ENCODE measurements around the gene SPOCK1.
A peak's percentile ranks its signal among the peaks of the same experiment; 100 is the strongest.

Gene SPOCK1

DNA sequence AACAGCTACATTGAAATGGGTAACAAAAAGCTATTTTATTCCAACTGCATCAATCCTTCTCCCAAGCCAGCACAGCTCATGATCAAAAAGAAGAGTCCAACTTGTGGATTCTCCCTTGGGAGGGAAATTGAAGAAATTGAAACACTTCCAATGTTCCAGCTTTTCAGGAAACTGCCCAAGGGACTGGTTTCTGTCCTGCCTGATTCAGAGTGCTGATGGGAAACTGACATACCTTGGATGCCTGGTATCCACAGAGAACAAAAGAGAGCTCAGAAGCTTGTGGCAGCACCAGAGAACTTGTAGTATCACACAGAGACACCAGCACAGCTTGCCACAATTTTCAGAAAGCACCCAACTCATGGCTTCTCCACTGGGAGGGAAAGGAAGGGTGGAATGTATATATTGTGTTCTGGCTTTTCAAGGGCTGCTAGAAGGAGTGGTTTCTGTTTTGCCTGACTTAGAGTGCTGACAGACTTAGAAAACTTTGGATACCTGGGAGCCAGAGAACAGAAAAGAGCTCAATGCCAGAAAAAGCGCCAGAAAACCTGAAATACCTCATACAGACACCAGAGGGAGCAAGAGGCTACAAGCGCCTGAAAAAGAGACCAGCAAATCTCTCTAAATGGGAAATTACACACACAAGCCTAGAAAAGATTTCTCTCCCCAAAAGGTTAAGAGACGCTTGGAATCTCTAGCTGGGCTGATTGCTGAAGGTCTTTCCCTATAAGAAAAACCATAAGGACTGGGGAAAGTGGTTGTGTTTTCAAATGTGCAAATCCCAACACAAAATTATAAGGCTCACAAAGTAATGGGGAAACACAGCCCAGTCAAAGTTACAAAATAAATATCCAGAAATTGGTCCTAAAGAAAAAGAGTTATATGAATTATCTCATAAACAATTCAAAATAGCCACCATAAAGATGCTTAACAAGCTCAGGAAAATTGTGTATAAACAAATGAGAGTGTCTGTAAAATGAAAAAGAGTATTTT is 178.8 kb downstream of the SPOCK1 start:
- DNase-seq = peak; percentile 89

DNA sequence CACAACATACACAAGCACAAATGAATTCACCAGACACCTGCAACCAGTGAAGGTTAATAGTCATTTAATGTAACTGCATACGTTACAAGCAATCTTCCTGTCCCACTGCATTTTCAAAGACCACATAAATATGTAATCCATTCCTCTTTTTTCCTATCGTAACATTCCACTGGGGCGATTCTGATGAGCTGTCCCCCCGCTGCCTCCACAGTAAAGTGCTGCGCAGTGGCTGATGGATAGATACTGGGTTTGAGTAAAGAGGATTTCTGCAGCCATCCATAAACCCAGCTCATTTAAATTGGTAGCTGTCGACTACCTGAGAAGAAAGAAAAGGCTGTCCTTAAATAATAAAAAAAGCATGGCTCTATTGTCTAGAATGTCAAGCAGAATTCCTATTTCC is 181.1 kb downstream of the SPOCK1 start:
- no peak for DNase-seq

DNA sequence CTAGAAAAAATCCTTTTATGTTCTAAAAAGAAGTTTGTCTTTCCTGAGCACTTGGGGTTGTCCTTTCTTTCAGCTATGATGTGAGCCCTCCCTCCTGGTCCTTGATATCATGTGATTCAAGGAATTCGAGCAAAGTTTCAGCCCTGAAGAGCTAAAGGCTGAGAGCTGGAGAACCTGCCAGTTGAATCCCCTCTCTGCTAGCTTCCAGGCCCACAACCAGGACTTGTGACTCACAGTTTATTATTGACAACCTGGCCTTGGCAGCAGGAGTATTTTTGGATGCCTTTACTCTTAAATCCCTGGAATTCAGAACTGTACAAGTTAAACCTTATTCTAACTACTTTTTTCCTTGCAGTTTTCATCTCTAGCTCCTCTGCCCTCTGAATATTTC is 182.8 kb downstream of the SPOCK1 start:
- no peak for DNase-seq

DNA sequence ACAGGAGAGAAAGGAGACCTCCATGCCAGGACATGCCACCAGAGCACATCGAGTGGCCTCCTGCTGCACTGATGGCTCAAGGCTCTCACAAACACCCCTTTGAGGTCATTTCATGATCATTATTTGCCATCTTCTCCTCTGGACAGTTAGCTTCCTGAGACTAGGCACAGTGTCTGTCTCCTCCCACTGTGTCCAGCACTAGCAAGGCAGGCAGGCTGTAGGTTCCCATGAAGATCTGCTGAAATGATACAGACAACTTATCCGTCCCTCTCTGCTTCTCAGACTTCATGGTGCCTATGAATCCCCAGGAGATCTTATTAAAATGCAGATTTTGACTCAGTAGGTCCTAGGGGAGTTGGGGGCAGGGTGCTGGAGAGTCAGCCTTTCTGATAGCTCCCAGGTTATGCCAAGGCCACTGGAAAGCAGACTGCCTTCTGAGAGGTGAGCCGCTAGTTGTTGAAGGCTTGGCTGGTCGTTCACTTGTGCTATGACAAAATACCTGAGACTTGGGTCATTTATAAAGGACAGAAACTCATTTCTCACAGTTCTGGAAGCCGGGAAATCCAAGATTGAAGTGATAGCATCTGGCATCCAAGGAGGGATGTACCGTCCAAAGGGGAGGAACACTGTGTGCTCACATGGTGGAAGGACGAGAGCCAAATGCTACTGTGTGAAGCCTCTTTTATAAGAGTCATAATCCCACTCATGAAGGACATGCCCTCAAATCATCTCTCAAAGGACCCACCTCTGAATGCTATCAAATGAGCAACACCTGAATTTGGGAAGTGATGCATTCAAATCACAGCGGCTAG is 183.4 kb downstream of the SPOCK1 start:
- no peak for DNase-seq

DNA sequence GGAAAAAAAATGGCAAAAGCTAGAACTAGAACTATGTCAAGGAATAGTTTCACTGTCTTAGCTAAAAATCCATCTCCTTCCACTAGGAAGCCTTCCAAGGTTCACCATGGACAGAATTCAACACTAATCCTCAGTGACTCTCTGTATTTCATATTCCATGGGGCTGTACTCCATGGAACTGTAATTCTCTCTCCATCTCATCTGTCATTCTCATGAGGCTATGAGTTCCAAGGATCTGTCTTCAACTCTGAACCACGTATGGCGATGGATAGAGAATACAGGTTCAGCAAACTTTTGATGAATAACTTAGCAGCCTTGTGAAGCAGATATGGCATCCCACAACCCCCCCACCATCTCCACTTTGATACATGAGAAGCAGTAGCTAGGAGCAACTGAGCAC is 184.0 kb downstream of the SPOCK1 start:
- no peak for DNase-seq

DNA sequence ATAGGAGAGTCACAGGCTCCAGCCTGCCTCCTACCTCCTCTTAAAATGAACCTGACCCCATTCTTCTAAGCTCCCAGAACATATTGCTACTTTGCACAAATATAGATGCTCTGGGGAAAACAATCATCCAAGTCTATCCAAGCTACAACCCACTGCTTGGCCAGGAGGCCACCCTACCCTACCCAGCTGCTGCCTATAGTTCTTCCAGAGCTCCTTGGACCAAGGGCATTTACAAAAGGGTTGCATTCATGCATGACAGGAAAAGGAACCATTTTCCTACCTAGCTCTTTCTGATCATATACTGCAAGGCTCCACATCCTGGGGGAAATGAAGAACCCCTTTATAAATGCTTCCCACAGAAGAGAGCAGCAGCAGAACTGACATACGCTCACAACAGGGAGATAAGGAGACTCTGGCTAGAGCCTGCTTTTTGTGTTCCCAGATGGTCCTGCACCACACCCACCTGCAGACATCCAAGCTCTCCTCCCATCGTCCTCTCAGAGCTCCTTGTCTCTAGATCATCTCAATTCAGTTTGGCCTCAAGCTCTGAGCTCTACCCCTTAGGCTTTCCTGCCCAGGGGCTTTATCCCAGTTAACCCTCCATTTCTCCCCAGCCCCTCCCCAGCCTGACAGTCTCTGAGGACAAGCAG is 185.5 kb downstream of the SPOCK1 start:
- DNase-seq = no peak

DNA sequence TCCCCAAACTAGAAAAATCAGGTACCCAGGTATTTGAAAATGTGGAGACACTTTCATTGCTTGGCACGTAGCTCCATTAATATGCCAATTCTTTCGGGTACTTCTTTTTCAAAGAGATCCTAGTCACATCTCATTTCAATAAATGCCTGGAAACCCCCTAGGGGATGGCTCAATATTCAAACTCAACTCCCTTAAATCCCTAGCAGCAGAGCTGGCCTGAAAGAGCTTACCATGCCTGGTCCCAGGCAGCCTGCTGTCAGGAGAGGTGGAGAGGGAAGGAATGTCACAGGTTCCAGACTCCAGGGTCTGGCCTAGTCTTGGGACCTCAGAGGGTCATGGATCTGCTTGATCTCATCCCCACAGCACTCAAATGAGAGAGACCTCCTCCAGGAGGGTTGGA is 187.1 kb downstream of the SPOCK1 start:
- no peak for DNase-seq

DNA sequence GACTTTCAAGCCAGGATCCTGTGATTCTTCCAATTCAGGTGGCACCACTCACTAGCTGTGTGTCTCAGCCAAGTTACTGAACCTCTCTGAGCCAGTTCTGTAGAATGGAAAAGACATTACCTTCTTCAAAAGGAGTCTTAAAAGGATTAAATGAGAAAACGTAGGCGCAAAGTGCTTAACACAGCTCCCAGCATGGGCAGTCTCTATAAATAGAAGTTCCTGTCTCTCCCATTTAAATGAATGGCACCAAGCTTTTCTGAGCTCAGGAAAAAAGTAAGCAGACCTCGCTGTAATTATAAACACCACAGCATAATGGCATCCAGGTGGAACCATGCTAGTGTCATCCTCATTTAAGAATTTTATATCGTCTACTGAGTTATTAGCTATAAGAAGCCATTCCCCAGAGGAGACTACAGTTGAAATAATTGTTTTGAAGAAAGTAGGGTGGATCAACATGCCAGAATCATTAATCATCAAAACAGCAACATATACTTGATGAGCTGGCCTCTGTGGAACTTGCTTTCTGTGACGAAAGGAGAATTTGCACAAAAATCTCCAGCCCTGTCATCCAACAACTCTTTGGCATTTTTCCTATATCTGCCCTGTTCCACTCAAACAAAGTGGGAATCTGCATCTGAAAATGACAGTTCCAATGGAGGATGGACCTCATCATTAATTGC is 188.9 kb downstream of the SPOCK1 start:
- DNase-seq = peak; percentile 71

DNA sequence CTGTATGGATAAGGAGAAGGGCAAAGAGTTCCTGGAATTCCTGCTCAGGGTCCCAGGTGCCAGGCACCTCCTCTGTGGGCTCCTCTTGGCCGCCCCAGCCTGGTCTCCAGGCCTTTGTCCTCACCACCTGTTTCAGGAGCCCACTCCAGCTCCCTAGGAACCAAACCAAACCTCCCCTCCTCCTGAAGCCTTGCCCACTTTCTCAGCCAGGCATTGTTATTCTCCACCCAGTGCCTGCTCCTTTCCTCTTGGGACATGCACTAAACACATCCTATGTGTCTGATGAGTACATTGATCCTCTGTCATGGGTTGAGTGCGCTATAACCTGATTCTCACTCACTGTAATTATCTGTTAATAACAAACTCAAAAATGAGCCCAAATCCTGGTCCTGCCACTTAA is 189.8 kb downstream of the SPOCK1 start:
- DNase-seq = no peak

DNA sequence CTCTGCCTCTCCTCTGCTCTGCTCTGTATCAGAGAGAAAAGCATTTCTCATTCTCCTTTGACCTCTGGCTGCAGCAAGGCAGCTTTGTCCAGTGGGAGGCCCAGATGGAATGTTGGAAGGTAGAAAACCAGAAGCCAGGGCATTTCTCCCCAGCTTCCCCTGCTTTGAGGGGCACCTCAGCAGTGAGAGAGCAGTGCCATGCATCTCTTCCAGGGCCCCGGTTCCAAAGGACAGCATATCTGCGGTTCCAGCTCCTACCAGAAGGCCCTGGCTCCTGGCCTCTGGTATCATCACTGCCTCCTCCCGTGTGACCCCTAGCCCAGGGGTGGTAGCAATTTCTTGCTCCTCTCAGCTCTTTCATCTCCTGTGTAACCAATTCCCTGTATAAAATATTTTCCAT is 190.8 kb downstream of the SPOCK1 start:
- DNase-seq = no peak

DNA sequence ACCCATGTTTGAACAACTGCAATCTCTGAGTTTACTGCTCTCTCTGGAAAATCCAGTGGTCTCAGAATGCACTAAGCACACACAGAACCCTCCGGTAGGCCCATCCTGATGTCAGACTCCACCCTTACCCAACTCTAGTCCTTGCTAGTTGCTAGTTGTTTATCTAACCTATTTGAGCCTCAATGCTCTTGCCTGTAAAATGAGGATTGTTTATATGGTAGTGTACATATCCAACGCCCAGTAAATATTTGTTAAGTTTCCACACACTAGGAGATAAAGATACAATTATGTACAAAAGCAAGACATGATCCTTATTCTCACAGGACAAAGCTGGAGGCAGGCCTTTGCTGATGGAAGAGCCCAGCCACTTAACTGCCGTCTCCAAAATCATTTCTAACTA is 192.2 kb downstream of the SPOCK1 start:
- DNase-seq = no peak

DNA sequence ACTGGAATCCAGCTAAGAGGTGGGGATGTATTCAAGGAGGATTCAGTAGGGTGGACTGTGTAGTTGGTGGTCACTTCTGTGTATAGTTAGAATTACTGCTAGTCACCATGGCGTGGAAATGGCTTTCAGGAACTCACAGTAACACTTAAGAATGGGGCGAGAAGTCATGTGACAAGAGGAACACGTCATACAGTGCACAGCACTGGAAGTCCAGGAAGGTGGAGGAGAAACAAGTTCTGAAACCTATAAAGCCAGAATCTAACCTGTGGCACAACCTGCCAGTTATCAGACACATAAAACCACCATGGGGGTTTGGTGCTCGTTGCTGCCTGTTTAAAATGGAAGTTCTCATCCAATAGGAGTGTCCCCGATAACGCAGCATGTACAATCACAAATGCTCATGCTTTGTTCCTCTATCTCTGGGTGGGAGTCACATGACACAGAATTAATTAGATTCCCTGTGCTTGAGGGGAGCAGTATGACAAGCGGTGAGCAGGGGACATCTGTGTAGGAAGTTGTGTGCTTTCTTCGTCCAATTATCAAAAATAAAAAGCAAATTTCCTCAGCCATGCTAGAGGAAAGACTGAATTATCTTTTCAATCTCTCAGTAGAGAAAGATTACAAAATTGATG is 193.0 kb downstream of the SPOCK1 start:
- DNase-seq = peak; percentile 83

DNA sequence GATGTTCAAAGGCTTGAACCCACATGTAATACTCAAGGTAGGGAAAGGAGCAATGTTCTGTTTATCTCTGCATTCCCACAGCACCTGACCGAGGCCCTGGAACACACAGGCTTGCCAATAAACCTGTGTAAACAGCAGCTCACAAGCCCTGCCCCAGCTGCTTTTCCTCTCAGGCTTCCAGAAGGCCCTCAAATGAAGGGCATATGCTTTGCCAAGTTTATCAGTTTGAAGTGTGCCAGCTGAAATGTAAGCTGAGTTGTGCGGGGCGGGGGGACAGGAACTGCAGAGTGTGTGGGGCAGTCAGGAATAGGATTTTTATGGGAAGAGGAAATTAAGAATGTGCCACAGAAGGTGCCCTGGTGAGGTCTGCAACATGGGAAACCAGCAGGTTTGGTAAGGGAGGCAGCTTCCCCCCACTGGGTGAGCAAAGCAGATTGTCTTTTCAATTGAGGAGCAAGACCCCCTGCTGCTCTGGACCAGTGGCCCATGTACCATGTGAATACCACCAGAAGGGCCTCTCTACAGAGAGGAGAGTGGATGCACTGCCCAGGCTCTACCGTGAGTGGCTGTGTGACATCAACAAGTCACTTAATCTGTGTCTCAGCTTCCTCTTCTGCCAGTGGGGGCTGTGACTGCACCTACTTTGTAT is 194.8 kb downstream of the SPOCK1 start:
- no peak for DNase-seq

DNA sequence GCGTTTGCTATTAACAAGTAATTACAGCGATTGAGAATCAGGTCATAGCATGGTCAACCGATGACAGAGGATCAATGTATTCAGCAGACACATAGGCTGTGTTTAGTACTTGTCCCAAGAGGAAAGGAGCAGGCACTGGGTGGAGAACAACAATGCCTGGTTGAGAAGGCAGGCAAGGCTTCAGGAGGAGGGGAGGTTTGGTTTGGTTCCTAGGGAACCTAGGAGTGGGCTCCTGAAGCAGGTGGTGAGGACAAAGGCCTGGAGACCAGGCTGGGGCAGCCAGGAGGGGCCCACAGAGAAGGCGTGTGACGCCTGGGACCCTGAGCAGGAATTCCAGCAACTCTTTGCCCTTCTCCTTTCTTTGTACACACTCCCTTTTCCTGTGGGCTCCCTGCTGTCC is 195.6 kb downstream of the SPOCK1 start:
- DNase-seq = no peak

DNA sequence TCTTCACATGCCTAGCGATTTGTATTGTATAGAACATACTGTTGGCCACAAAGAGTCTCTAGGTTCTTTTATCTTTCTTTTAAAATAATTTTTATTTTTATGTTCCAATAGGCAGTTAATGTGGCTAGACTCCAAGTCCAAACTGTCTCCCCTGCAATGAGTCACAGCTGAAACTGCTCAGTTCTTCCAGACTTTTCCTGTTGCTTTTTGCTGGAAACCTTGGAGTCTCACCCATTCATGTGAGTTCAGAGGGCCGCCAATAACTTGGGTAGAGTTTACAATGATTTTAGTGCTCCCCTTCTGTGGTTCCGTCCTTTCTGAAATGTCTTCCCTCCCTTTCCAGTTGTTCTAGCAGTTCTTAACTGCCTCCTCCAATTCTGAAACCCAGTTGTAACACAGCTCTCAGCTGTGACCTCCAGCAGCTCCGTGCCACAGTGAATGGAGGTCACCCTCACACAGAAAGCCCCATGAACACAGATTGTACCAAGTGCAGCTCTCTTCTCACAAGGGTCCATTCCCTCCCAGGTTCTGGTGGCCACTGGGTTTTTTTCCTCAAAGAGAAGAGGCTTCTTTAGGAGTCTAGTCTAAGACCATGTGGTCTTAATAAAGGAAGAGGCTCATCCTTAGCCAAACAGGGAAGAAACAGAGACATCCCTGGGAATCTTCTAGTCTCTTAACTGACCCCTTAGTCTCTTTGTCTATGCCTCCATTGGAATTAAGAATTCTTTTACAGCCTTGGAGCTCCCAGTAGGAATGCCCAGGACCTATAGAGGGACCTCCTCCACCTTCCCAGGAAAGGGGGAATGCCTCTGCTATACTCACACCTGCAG is 198.5 kb downstream of the SPOCK1 start:
- DNase-seq = no peak

DNA sequence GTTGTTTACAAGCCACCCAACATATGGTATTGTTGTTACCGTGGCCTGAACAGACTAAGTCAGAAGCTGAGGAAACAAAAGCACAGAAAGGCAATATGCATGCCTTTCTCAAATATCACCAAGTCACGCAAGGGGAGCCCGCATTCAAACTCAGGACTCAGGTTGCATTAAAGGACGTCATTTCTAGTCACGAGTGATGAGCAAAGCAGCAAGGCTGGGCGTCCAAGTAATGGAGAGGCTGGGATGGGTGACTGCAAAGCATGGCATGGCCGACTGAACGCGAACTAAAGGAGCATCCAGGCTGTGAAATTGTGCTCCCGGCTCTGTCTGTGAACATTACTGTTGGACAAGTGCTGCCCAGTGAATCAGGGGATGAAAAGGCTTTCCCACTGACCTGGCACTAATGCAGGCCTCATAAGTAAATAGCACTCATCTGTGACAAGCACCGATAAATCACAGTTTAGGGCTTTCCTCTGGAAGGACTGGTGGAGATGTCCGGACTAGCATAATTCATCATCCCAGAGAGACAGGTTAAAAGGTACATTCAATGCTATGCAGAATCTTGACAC is 202.8 kb downstream of the SPOCK1 start:
- peak; percentile 96 for DNase-seq

DNA sequence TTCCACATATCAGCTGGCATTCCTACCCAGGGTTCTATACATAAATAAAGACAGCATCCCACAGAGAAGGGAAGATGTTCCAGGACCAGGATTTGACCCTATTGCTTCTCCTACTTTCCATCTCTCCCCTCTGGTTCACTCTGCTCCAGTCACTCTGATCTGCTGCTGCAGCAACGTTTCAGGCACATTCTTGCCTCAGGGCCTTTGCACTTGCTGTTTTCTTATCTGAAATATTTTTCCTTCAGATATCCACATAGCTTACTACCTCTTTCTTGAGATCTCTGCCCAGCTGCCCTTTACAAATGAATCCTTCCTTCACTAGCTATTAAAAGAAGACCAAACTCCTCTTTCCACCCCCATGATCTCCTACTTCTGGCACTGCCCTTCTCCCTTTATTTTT is 204.5 kb downstream of the SPOCK1 start:
- DNase-seq = no peak

DNA sequence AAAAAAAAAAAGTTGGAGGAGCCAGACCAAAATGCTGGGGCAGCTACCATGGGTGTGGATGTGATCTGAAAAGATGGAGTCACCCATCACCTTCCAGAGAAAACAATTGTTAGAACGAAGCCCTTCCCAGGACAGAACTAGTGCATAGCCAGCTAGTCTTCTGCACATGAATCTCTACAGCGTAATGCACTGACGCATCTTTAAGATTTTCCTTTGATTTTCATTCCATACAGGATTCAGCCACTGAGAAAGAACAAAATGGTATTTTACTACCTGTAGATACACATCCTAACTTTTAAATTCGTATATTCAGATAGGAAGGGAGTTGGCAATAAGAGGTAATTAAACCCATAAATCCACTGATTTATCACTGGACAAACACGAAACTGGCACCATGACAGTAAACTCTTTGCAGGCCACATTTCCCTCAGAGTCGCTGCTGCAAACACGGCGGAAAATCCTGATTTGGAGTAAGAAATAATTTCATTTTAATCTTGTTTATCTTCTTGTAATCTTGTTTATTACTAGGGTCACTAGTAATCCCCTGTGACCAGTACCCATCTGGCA is 206.6 kb downstream of the SPOCK1 start:
- peak; percentile 70 for DNase-seq

DNA sequence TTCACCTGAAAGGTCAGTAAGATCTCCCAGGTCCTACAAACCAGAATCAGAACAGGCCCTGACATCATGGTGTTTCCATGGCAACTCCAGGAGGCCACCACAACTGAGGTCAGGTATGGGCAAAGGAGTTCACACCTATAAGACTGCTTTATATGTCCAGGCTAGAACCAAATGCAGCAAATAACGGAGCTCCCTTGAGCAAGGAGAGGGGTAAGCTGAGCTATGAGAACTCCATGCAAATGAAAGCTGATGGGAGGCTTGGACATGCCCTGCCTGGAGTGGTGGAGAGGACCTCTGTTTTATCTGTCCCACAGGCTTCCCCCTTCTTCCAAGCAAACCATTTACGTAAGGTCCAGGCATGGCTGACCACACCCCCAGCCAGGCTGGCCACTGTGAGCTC is 207.7 kb downstream of the SPOCK1 start:
- DNase-seq = no peak

DNA sequence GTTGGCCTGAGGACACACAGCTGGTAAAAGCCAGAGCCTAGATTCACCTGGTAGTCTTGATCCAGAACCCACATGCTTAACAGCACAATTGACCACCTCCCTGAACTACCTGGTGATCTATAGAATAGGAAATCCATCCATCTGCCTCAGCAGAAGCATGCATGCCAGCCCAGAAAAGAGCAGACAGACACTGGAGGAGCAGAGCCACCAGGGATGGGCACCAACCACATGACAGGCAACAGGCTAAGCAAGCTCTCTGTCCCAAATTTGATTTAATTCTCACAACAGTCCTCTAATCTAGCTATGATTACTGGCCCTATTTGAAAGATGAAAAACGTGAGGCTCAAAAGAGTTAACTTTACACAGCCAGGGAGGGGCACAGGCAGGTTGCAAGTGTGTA is 208.1 kb downstream of the SPOCK1 start:
- no peak for DNase-seq
